ENCODE measurements around the gene GIT2.

The GIT2 gene

DNA sequence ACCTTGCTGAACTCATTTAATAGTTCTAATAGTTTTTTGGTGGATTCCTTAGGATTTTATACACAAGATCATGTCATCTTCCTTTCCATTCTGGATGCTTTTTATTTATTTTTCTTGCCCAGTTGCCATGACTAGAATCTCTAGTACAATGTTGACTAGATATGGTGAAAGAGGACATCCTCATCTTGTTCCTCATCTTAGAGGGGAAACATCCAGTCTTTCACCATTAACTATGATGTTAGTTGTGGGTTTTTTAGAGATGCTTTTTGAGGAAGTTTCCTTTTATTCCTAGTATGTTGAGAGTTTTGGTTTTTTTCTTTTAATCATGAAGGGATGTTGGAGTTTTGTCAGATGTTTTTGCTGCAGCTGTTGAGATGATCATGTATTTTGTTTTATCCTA lies 11.7 kb upstream of the GIT2 start:
- H3K9me3 ChIP-seq (ENCODE audit: insufficient read depth, low read length, severe bottlenecking) = no peaks in the 10 kb centered on the region
- H3K9ac ChIP-seq (ENCODE audit: low read depth, low read length) = no peak overlapping the region
- H3K27ac ChIP-seq (ENCODE audit: low read length) = no peak overlapping the region
- peaks cover 61% of the 10 kb centered on the region for H3K79me2 ChIP-seq (ENCODE audit: insufficient read depth, low read length)
- no peak for DNase-seq
- no peaks in the 10 kb centered on the region for H3K27me3 ChIP-seq (ENCODE audit: insufficient read depth, low read length, poor library complexity)
- H3K36me3 ChIP-seq (ENCODE audit: insufficient read depth, low read length) = peaks cover 14% of the 10 kb centered on the region
- H4K20me1 ChIP-seq (ENCODE audit: insufficient read depth, low read length) = 0 out of 2 replicates have a peak, but pooled peaks cover 3% of the 10 kb centered on the region
- H3K4me3 ChIP-seq (ENCODE audit: low read depth in 1 of 2, low read length in 2 of 2) = no peak overlapping the region
- TF ChIP-seq EZH2 (IDR thresholded peaks at IDR 0.05; ENCODE audit: borderline replicate concordance, low read depth, low read length, severe bottlenecking) = no peak
- TF ChIP-seq, protein P1, sequence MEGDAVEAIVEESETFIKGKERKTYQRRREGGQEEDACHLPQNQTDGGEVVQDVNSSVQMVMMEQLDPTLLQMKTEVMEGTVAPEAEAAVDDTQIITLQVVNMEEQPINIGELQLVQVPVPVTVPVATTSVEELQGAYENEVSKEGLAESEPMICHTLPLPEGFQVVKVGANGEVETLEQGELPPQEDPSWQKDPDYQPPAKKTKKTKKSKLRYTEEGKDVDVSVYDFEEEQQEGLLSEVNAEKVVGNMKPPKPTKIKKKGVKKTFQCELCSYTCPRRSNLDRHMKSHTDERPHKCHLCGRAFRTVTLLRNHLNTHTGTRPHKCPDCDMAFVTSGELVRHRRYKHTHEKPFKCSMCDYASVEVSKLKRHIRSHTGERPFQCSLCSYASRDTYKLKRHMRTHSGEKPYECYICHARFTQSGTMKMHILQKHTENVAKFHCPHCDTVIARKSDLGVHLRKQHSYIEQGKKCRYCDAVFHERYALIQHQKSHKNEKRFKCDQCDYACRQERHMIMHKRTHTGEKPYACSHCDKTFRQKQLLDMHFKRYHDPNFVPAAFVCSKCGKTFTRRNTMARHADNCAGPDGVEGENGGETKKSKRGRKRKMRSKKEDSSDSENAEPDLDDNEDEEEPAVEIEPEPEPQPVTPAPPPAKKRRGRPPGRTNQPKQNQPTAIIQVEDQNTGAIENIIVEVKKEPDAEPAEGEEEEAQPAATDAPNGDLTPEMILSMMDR (IDR thresholded peaks at IDR 0.05; ENCODE audit: borderline replicate concordance, extremely low read depth, low read length, poor library complexity, severe bottlenecking) = no peak
- H2AFZ ChIP-seq (ENCODE audit: low read depth, low read length) = no peak overlapping the region
- no peaks in the 10 kb centered on the region for H3K4me1 ChIP-seq (ENCODE audit: insufficient read depth, low read length)
- no peak overlapping the region for H3K4me2 ChIP-seq (ENCODE audit: insufficient read depth, low read length)
- ATAC-seq (ENCODE audit: insufficient read depth, low read depth) = no peak

DNA sequence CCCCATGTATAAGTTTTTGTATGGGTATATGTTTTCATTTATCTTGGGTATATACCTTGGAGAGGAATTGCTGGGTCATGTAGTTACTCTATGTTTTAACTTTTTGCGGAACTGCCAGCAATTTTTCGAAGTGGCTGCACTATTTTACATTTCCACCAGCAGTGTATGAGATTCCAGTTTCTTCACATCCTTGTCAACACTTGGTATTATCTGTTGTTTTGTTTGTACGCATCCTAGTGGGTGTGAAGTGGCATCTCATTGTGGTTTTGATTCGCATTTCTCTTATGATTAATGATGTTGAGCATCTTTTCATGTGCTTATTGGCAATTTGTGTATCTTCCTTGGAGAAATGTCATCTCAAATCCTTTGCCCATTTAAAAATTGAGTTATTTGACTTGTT lies 9.9 kb upstream of the GIT2 start:
- Histone ChIP-seq H3K4me3 (ENCODE audit: low read depth in 1 of 2, low read length in 2 of 2) (no peak overlapping the region), H3K9me3 (ENCODE audit: insufficient read depth, low read length, severe bottlenecking) (no peaks in the 10 kb centered on the region), H3K4me1 (ENCODE audit: insufficient read depth, low read length) (peaks cover 8% of the 10 kb centered on the region), H3K4me2 (ENCODE audit: insufficient read depth, low read length) (no peak overlapping the region), H4K20me1 (ENCODE audit: insufficient read depth, low read length) (0 out of 2 replicates have a peak, but pooled peaks cover 3% of the 10 kb centered on the region), H3K36me3 (ENCODE audit: insufficient read depth, low read length) (peaks cover 12% of the 10 kb centered on the region), H3K27ac (ENCODE audit: low read length) (no peak overlapping the region), H3K27me3 (ENCODE audit: insufficient read depth, low read length, poor library complexity) (no peaks in the 10 kb centered on the region), H3K79me2 (ENCODE audit: insufficient read depth, low read length) (peaks cover 72% of the 10 kb centered on the region), H3K9ac (ENCODE audit: low read depth, low read length) (no peak overlapping the region), H2AFZ (ENCODE audit: low read depth, low read length) (no peak overlapping the region)
- DNase-seq = no peak
- no peak for TF ChIP-seq EZH2 (IDR thresholded peaks at IDR 0.05; ENCODE audit: borderline replicate concordance, low read depth, low read length, severe bottlenecking)
- ATAC-seq (ENCODE audit: insufficient read depth, low read depth) = no peak

DNA sequence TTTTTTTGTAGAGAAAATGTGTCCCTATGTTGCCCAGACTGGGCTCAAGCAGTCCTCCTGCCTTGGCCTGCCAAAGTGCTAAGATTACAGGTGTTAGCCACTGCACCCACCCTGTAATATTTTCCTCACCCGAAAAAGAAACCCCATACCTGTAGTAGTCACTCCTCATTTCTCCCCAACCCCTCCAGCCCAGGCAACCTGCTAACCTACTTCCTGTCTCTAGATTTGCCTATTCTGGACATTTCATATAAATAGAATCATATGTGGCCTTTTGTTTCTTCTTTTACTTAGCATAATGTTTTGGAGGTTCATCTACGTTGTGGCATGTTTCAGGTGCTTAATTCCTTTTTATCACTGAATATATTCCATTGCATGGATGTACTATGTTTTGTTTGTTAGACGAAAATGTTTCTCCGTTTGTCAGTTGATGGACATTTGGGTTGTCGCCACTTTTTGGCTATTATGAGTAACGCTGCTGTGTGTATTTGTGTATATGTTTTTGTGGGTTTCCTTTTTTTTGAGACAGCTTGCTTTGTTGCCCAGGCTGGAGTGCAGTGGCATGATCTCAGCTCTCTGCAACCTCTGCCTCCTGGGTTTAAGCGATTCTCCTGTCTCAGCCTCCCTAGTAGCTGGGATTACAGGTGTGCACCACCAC lies 9.3 kb upstream of the GIT2 start:
- H3K27me3 ChIP-seq (ENCODE audit: insufficient read depth, low read length, poor library complexity) = no peaks in the 10 kb centered on the region
- no peak for ATAC-seq (ENCODE audit: insufficient read depth, low read depth)
- H2AFZ ChIP-seq (ENCODE audit: low read depth, low read length) = no peak overlapping the region
- H3K27ac ChIP-seq (ENCODE audit: low read length) = no peak overlapping the region
- no peak overlapping the region for H3K4me2 ChIP-seq (ENCODE audit: insufficient read depth, low read length)
- no peak overlapping the region for H3K9ac ChIP-seq (ENCODE audit: low read depth, low read length)
- DNase-seq = no peak
- 0 out of 2 replicates have a peak, but pooled peaks cover 3% of the 10 kb centered on the region for H4K20me1 ChIP-seq (ENCODE audit: insufficient read depth, low read length)
- no peaks in the 10 kb centered on the region for H3K9me3 ChIP-seq (ENCODE audit: insufficient read depth, low read length, severe bottlenecking)
- no peak overlapping the region for H3K4me3 ChIP-seq (ENCODE audit: low read depth in 1 of 2, low read length in 2 of 2)
- H3K36me3 ChIP-seq (ENCODE audit: insufficient read depth, low read length) = peaks cover 12% of the 10 kb centered on the region
- peaks cover 15% of the 10 kb centered on the region for H3K4me1 ChIP-seq (ENCODE audit: insufficient read depth, low read length)
- peaks cover 71% of the 10 kb centered on the region for H3K79me2 ChIP-seq (ENCODE audit: insufficient read depth, low read length)
- TF ChIP-seq EZH2 (IDR thresholded peaks at IDR 0.05; ENCODE audit: borderline replicate concordance, low read depth, low read length, severe bottlenecking) = no peak

DNA sequence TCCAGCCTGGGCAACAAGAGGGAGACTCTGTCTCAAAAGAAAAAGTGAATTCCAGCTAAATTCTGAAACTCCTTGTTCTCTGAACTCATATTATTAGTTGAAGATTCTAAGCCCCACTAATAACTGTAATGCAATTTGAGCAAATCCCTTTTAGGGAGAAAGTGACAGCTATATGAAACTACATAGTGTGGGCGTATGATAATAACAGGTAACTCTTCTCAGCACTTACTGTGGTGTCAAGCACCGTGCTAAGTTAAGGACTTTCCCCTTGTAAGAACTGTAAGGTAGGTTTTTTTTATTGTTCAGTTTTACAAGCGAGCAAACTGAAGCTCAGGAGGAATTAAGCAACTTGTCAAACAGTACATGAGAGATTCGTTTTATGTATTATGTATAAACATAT lies 8.4 kb upstream of the GIT2 start:
- DNase-seq = no peak
- H3K36me3 ChIP-seq (ENCODE audit: insufficient read depth, low read length) = peaks cover 12% of the 10 kb centered on the region
- H3K27ac ChIP-seq (ENCODE audit: low read length) = no peak overlapping the region
- no peak for TF ChIP-seq EZH2 (IDR thresholded peaks at IDR 0.05; ENCODE audit: borderline replicate concordance, low read depth, low read length, severe bottlenecking)
- TF ChIP-seq, protein P1 (IDR thresholded peaks at IDR 0.05; ENCODE audit: borderline replicate concordance, extremely low read depth, low read length, poor library complexity, severe bottlenecking) = no peak
- peaks cover 22% of the 10 kb centered on the region for H3K4me1 ChIP-seq (ENCODE audit: insufficient read depth, low read length)
- ATAC-seq (ENCODE audit: insufficient read depth, low read depth) = no peak
- H3K9ac ChIP-seq (ENCODE audit: low read depth, low read length) = no peak overlapping the region
- H3K4me2 ChIP-seq (ENCODE audit: insufficient read depth, low read length) = no peak overlapping the region
- no peaks in the 10 kb centered on the region for H3K27me3 ChIP-seq (ENCODE audit: insufficient read depth, low read length, poor library complexity)
- 0 out of 2 replicates have a peak, but pooled peaks cover 9% of the 10 kb centered on the region for H4K20me1 ChIP-seq (ENCODE audit: insufficient read depth, low read length)
- no peaks in the 10 kb centered on the region for H3K9me3 ChIP-seq (ENCODE audit: insufficient read depth, low read length, severe bottlenecking)
- H3K79me2 ChIP-seq (ENCODE audit: insufficient read depth, low read length) = peaks cover 73% of the 10 kb centered on the region
- H2AFZ ChIP-seq (ENCODE audit: low read depth, low read length) = no peak overlapping the region
- no peak overlapping the region for H3K4me3 ChIP-seq (ENCODE audit: low read depth in 1 of 2, low read length in 2 of 2)
